IMR-90 (cell line): ENCODE data around the gene ABHD6. TPM values are rescaled to one million over a fixed set of nuclear protein-coding genes. Genes with fewer than 3 reads are reported as not detected.
A peak's percentile ranks its signal among the peaks of the same experiment; 100 is the strongest.

Source experiments
- ATAC-seq: fragments of 200-7000 bp; cut with Tn5 transposase; 2 replicates; pipeline ENCODE4 v1.9.1; 2020; ENCODE audit warnings: low read depth, mild to moderate bottlenecking, moderate library complexity
- BruUV-seq: library from RNA; stranded (reverse); fragments of 400-500 nt; replicated peaks from 2 replicates; lab custom pipeline; 2021; lab: Mats Ljungman, UMichigan
- CTCF ChIA-PET: fragments of 300-600 bp; formaldehyde crosslinking; extraction: SDS; loops from one replicate; lab custom pipeline; 2021; ENCODE audit warnings: antibody characterized with exemption; lab: Yijun Ruan, JAX
- POLR2A ChIA-PET: fragments of 300-600 bp; sonication (Branson Sonifier 250); formaldehyde crosslinking; loops from one replicate; lab custom pipeline; 2022; ENCODE audit warnings: antibody characterized with exemption; ENCODE audit not compliant: unreplicated experiment; lab: Charles Lee
- DNase-seq: peaks from one replicate; pipeline ENCODE4 v3.0.0; 2013
- H2AFZ ChIP-seq: replicated peaks from 2 replicates; pipeline ENCODE3; 2013; ENCODE audit warnings: low read length, mild to moderate bottlenecking; ENCODE audit not compliant: poor library complexity
- H2AK5ac ChIP-seq: 2 replicates; pipeline ENCODE4 v1.6.1; 2013; ENCODE audit warnings: low read depth, low read length, inconsistent platforms
- H2AK9ac ChIP-seq: replicated peaks from 2 replicates; pipeline ENCODE3; 2013; ENCODE audit warnings: mild to moderate bottlenecking, low read depth, low read length, moderate library complexity; ENCODE audit not compliant: poor library complexity
- H2BK120ac ChIP-seq: 2 replicates; pipeline ENCODE4 v1.6.1; 2013; ENCODE audit warnings: low read depth, low read length, inconsistent platforms
- H2BK15ac ChIP-seq: 3 replicates; pipeline ENCODE4 v1.6.1; 2013; ENCODE audit warnings: low read depth, low read length, inconsistent platforms
- H2BK20ac ChIP-seq: 2 replicates; pipeline ENCODE4 v1.6.1; 2013; ENCODE audit warnings: low read depth, mild to moderate bottlenecking, inconsistent platforms, low read length, moderate library complexity
- H2BK5ac ChIP-seq: 2 replicates; pipeline ENCODE4 v1.6.1; 2013; ENCODE audit warnings: mild to moderate bottlenecking, low read depth, low read length, inconsistent platforms; ENCODE audit not compliant: poor library complexity, severe bottlenecking
- H3K14ac ChIP-seq: replicated peaks from 2 replicates; pipeline ENCODE4 v1.6.1; 2013; ENCODE audit warnings: low read depth, low read length, inconsistent platforms
- H3K18ac ChIP-seq: 2 replicates; pipeline ENCODE4 v1.6.1; 2013; ENCODE audit warnings: low read depth, low read length, control low read depth
- H3K23ac ChIP-seq: 2 replicates; pipeline ENCODE4 v1.6.1; 2013; ENCODE audit warnings: low read depth, low read length, inconsistent platforms
- H3K27ac ChIP-seq: 2 replicates; pipeline ENCODE4 v1.5.1; 2013; ENCODE audit warnings: mild to moderate bottlenecking, control low read depth, low read length; ENCODE audit not compliant: insufficient read depth
- H3K27me3 ChIP-seq: 2 replicates; pipeline ENCODE4 v1.6.1; 2013; ENCODE audit warnings: low read length; ENCODE audit not compliant: control insufficient read depth, insufficient read depth
- H3K36me3 ChIP-seq: 2 replicates; pipeline ENCODE4 v1.6.1; 2013; ENCODE audit warnings: low read length, mixed read lengths; ENCODE audit not compliant: control insufficient read depth, insufficient read depth
- H3K4ac ChIP-seq: 2 replicates; pipeline ENCODE4 v1.6.1; 2013; ENCODE audit warnings: low read depth, low read length, inconsistent platforms
- H3K4me1 ChIP-seq: 2 replicates; pipeline ENCODE4 v1.6.1; 2013; ENCODE audit warnings: low read length, mixed read lengths; ENCODE audit not compliant: control insufficient read depth, insufficient read depth
- H3K4me2 ChIP-seq: 2 replicates; pipeline ENCODE4 v1.6.1; 2013; ENCODE audit warnings: low read depth, mild to moderate bottlenecking, control low read depth, low read length, moderate library complexity
- H3K4me3 ChIP-seq: 2 replicates; pipeline ENCODE4 v1.5.1; 2013; ENCODE audit warnings: low read depth, mild to moderate bottlenecking, control low read depth, low read length, moderate library complexity; ENCODE audit not compliant: insufficient read depth
- H3K56ac ChIP-seq: 2 replicates; pipeline ENCODE4 v1.6.1; 2013; ENCODE audit warnings: low read length, inconsistent platforms; ENCODE audit not compliant: insufficient read depth; ENCODE audit errors: extremely low read depth
- H3K79me1 ChIP-seq, 2 experiments: 2 replicates each; pipeline ENCODE4 v1.6.1; 2013; ENCODE audit warnings: low read length in 2 of 2, inconsistent platforms in 1 of 2, low read depth in 1 of 2
- H3K9ac ChIP-seq: 2 replicates; pipeline ENCODE4 v1.6.1; 2013; ENCODE audit warnings: low read depth, low read length, control low read depth
- H3K9me1 ChIP-seq: 2 replicates; pipeline ENCODE4 v1.6.1; 2013; ENCODE audit warnings: low read length, inconsistent platforms; ENCODE audit not compliant: insufficient read depth
- H3K9me3 ChIP-seq: 2 replicates; pipeline ENCODE4 v1.6.1; 2013; ENCODE audit warnings: low read length; ENCODE audit not compliant: control insufficient read depth, insufficient read depth
- H4K20me1 ChIP-seq: 2 replicates; pipeline ENCODE4 v1.6.1; 2013; ENCODE audit warnings: low read length, inconsistent platforms; ENCODE audit not compliant: insufficient read depth
- H4K5ac ChIP-seq: 2 replicates; pipeline ENCODE4 v1.6.1; 2013; ENCODE audit warnings: mild to moderate bottlenecking, low read depth, low read length, control low read depth
- H4K8ac ChIP-seq, 2 experiments: 2 replicates each; pipeline ENCODE4 v1.6.1; 2013; ENCODE audit warnings: low read depth in 2 of 2, low read length in 2 of 2, control low read depth in 1 of 2, inconsistent platforms in 1 of 2
- H4K91ac ChIP-seq: 2 replicates; pipeline ENCODE4 v1.6.1; 2013; ENCODE audit warnings: low read depth, low read length, inconsistent platforms; ENCODE audit not compliant: insufficient read depth
- CEBPB ChIP-seq: IDR thresholded peaks from 2 replicates; pipeline ENCODE4 v1.6.1; 2012; ENCODE audit warnings: low read depth, low read length, improper control_type of control experiment
- FOS ChIP-seq: fragments of 150-350 bp; IDR thresholded peaks from 2 replicates; pipeline ENCODE4 v1.6.1; 2016; ENCODE audit warnings: low read depth, low read length
- MXI1 ChIP-seq: IDR thresholded peaks from 2 replicates; pipeline ENCODE4 v1.6.1; 2012; ENCODE audit warnings: low read depth, mild to moderate bottlenecking, low read length, moderate library complexity, borderline replicate concordance
- POLR2A ChIP-seq: IDR thresholded peaks from 2 replicates; pipeline ENCODE4 v1.6.1; 2012; ENCODE audit warnings: mild to moderate bottlenecking, low read depth, low read length
- RFX5 ChIP-seq: IDR thresholded peaks from 2 replicates; pipeline ENCODE4 v1.8.0; 2012; ENCODE audit warnings: low read depth, mild to moderate bottlenecking, low read length, moderate library complexity
- USF2 ChIP-seq: fragments of 150-350 bp; IDR thresholded peaks from 2 replicates; pipeline ENCODE4 v1.6.1; 2017; ENCODE audit warnings: mild to moderate bottlenecking, antibody characterized with exemption, low read length, low read depth
- WGBS, 2 experiments: methylation state at CpG; one replicate each; pipeline versions ENCODE4 v1.1.5 to v1.1.7; 2013; ENCODE audit warnings: missing lambda C conversion rate in 2 of 2; ENCODE audit not compliant: insufficient read length in 1 of 2; ENCODE audit errors: extremely low coverage in 2 of 2; 5-methylcytosine and 5-hydroxymethylcytosine counted together
- dilution Hi-C: fragments of 300-500 bp; cut with HindIII; formaldehyde crosslinking; loops from one replicate; pipeline ENCODE4 v1.14.3; 2018; ENCODE audit warnings: low sequenced_read_pairs; ENCODE audit not compliant: unreplicated experiment
- in situ Hi-C: fragments of 300-500 bp; cut with MboI; formaldehyde crosslinking; loops from 3 replicates; pipeline ENCODE4 v1.14.3; 2019; ENCODE audit warnings: low sequenced_read_pairs, inconsistent platforms, mixed read lengths
- intact Hi-C: fragments of 100-400 bp; cut with micrococcal nuclease; formaldehyde crosslinking; loops from 2 replicates; pipeline ENCODE4 v1.10.0; 2022
- polyA plus RNA-seq, 3 experiments: library from polyadenylated mRNA; depleted of rRNA; stranded (reverse); fragments of >200 nt; gene quantifications; 2 replicates each; pipeline ENCODE4 v1.2.3, GENCODE V29; 2012; ENCODE audit warnings: low replicate concordance in 1 of 3
- total RNA-seq: library from RNA; depleted of rRNA; stranded (reverse); fragments of >200 nt; gene quantifications from 2 replicates; pipeline ENCODE4 v1.2.3, GENCODE V29; 2012
- TF ChIP-seq, protein P1 (sequence below): fragments of 150-350 bp; IDR thresholded peaks from 2 replicates; pipeline ENCODE4 v1.6.1; 2016; ENCODE audit warnings: low read depth, mild to moderate bottlenecking, low read length, moderate library complexity, borderline replicate concordance

ABHD6 gene
- total and polyA plus RNA-seq, 2 of the 4 experiments (the other 2 are of a cell fraction): 5.0 to 5.6 TPM

- peaks cover 13% of the 10 kb centered on the region for H3K4me1 ChIP-seq
- H3K4ac ChIP-seq: peak overlapping the region; percentile 73
- peak overlapping the region; percentile 45; the same call in 1 of the 2 replicates for H2BK120ac ChIP-seq
- peak overlapping the region; percentile 60; the same call in 1 of the 2 replicates for H3K14ac ChIP-seq
- no TSS peak for BruUV-seq
- peak overlapping the region; percentile 67; the same call in 1 of the 2 replicates for H3K4me2 ChIP-seq
- no peak overlapping the region for H3K9ac ChIP-seq
- peaks cover 0 to 10% of the 10 kb centered on the region in 2 experiments; a peak in 2 of 4 replicates for H3K79me1 ChIP-seq
- H4K8ac ChIP-seq: peak overlapping the region in 1 of 2 experiments; percentile 55; a peak in 2 of 4 replicates
- ATAC-seq (peak; percentile 13), DNase-seq (peak; percentile 10)
- H3K18ac ChIP-seq: peak overlapping the region; percentile 1
- dilution Hi-C loops: no loop called here
- 100% methylated on average over 1 of the region's 7 CpGs; no CpG with 5 or more reads in 1 of the 2 experiments for WGBS, 2 experiments
- H3K23ac ChIP-seq: no peak overlapping the region
- TF ChIP-seq MXI1 (no peak), RFX5 (no peak), USF2 (no peak), FOS (no peak), POLR2A (no peak), CEBPB (no peak)
- TF ChIP-seq, protein P1, sequence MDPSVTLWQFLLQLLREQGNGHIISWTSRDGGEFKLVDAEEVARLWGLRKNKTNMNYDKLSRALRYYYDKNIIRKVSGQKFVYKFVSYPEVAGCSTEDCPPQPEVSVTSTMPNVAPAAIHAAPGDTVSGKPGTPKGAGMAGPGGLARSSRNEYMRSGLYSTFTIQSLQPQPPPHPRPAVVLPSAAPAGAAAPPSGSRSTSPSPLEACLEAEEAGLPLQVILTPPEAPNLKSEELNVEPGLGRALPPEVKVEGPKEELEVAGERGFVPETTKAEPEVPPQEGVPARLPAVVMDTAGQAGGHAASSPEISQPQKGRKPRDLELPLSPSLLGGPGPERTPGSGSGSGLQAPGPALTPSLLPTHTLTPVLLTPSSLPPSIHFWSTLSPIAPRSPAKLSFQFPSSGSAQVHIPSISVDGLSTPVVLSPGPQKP: no peak
- peak overlapping the region; percentile 77; the same call in 1 of the 2 replicates for H2AK5ac ChIP-seq
- no peak overlapping the region for H2AFZ ChIP-seq
- 0 out of 2 replicates have a peak, but pooled peaks cover 3% of the 10 kb centered on the region for H3K36me3 ChIP-seq
- peak overlapping the region; percentile 55 for H2BK20ac ChIP-seq
- CTCF ChIA-PET: interaction anchor here (0.7 to 2.2 kb wide), 2 partner anchors 167 to 185 kb away, joined by 4 to 5 read pairs; partner anchors contain the start of gene KCTD6
- no peaks in the 10 kb centered on the region for H3K27me3 ChIP-seq
- H3K9me3 ChIP-seq: no peaks in the 10 kb centered on the region
- no peak overlapping the region for H2AK9ac ChIP-seq
- no peak overlapping the region for H3K56ac ChIP-seq
- peak overlapping the region; percentile 34; the same call in 1 of the 2 replicates for H3K27ac ChIP-seq
- in situ Hi-C loops: loop anchor here (5.0 to 10.0 kb wide), 3 partner anchors 170 to 300 kb away; partner anchors contain the start of gene KCTD6
- POLR2A ChIA-PET: no interaction called here
- peak overlapping the region; percentile 64 for H4K5ac ChIP-seq
- peaks cover 3% of the 10 kb centered on the region; the same call in 1 of the 2 replicates for H4K20me1 ChIP-seq
- H2BK5ac ChIP-seq: peak overlapping the region; percentile 79
- H3K9me1 ChIP-seq: peaks cover 9% of the 10 kb centered on the region
- H2BK15ac ChIP-seq: no peak overlapping the region; the same call in 2 of the 3 replicates
- intact Hi-C loops: no loop called here
- peak overlapping the region; percentile 12 for H4K91ac ChIP-seq
- no peak overlapping the region for H3K4me3 ChIP-seq
These were observed 87.1 kb downstream of the ABHD6 start for GRCh38 chr3:58324391-58325390.
